ENCODE data around the gene SLC35G3.
A peak's percentile ranks its signal among the peaks of the same experiment; 100 is the strongest.
"Not testable (repeated sequence)": the region's sequence is repeated elsewhere in the genome, so short reads cannot be mapped to it uniquely, and the experiment has no call there.

The SLC35G3 gene

DNA sequence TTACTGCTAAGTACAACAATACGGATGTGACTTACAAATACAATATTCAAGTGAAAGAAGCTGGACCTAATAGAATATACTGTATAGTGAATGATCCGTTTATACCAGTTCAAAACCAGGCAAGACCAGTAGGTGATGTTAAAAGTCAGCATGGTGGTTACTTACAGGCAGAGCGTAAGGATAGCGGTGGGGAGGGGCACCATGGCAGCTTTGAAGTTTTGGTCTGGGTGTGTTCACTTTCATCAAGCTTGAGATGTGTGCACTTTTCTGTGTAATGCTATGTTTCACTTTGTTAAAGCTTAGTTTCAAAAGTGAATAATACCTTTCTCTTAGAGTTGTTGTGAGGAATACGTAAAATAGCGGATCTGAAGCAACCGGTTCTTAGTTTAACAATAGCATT is 16.5 kb upstream of the SLC35G3 start:
- DNase-seq (ENCODE audit: low read depth) = no peak
- no peak overlapping the region for H3K4me3 ChIP-seq (ENCODE audit: low read length)
- TF ChIP-seq, protein P1, sequence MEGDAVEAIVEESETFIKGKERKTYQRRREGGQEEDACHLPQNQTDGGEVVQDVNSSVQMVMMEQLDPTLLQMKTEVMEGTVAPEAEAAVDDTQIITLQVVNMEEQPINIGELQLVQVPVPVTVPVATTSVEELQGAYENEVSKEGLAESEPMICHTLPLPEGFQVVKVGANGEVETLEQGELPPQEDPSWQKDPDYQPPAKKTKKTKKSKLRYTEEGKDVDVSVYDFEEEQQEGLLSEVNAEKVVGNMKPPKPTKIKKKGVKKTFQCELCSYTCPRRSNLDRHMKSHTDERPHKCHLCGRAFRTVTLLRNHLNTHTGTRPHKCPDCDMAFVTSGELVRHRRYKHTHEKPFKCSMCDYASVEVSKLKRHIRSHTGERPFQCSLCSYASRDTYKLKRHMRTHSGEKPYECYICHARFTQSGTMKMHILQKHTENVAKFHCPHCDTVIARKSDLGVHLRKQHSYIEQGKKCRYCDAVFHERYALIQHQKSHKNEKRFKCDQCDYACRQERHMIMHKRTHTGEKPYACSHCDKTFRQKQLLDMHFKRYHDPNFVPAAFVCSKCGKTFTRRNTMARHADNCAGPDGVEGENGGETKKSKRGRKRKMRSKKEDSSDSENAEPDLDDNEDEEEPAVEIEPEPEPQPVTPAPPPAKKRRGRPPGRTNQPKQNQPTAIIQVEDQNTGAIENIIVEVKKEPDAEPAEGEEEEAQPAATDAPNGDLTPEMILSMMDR (conservative IDR thresholded peaks at IDR 0.05; ENCODE audit: low read length) = no peak

DNA sequence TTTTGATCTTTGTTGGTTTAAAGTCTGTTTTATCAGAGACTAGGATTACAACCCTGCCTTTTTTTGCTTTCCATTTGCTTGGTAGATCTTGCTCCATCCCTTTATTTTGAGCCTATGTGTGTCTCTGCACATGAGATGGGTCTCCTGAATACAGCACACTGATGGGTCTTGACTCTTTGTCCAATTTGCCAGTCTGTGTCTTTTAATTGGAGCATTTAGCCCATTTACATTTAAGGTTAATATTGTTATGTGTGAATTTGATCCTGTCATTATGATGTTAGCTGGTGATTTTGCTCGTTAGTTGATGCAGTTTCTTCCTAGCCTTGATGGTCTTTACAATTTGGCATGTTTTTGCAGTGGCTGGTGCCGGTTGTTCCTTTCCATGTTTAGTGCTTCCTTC is 8.4 kb upstream of the SLC35G3 start:
- not testable (repeated sequence) for H3K4me3 ChIP-seq (ENCODE audit: low read length); DNase-seq (ENCODE audit: low read depth)

DNA sequence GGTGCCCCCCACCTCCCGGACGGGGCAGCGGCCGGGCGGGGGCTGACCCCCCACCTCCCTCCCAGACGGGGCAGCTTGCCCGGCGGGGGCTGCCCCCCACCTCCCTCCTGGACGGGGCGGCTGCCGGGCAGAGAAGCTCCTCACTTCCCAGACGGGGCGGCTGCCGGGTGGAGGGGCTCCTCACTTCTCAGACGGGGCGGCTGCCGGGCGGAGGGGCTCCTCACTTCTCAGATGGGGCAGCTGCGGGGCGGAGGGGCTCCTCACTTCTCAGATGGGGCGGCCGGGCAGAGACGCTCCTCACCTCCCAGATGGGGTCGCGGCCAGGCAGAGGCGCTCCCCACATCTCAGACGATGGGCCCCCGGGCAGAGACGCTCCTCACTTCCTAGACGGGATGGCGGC is 869 bp upstream of the SLC35G3 start:
- not testable (repeated sequence) for H3K4me3 ChIP-seq (ENCODE audit: low read length); DNase-seq (ENCODE audit: low read depth)

- H3K4me3 ChIP-seq (ENCODE audit: low read length) = no peak overlapping the region
- TF ChIP-seq, protein P1 (conservative IDR thresholded peaks at IDR 0.05; ENCODE audit: low read length) = no peak
- DNase-seq (ENCODE audit: low read depth) = no peak
Observed at GRCh38 chr17:35192708-35193107, 1.5 kb downstream of the SLC35G3 start.

DNA sequence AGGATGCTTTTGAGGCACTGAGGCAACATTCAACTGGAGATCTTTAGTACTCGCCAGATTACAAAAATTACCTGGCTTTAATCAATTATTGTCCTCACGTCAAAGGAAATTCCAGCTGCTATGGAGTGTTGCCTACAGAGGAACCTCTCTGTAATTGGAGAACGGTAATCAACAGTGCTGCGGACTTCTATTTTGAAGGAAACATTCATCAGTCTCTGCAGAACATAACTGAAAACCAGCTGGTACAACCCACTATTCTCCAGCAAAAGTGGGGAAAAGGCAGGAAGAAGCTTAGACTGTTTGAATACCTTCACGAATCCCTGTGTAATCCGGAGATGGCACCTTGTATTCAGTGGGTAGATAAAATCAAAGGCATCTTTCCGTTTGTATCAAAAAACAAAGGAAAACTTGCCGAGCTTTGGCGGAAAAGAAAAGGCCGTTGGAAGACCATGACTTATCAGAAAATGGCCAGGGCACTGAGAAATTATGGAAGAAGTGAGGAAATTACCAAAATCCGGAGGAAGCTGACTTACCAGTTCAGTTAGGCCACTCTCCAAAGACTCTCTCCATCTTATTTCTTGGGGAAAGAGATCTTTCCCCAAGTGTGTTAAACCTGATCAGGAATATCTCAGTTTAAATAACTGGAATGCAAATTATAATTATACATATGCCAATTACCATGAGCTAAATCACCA is 3.0 kb downstream of the SLC35G3 start:
- TF ChIP-seq, protein P1 (conservative IDR thresholded peaks at IDR 0.05; ENCODE audit: low read length) = no peak
- H3K4me3 ChIP-seq (ENCODE audit: low read length) = no peak overlapping the region
- no peak for DNase-seq (ENCODE audit: low read depth)

GRCh38 chr17:35189291-35189690 is 4.9 kb downstream of the SLC35G3 start:
- no peak overlapping the region for H3K4me3 ChIP-seq (ENCODE audit: low read length)
- DNase-seq (ENCODE audit: low read depth) = peak; percentile 5
- TF ChIP-seq, protein P1 (conservative IDR thresholded peaks at IDR 0.05; ENCODE audit: low read length) = no peak

GRCh38 chr17:35188111-35188510 is 6.1 kb downstream of the SLC35G3 start:
- no peak overlapping the region for H3K4me3 ChIP-seq (ENCODE audit: low read length)
- no peak for DNase-seq (ENCODE audit: low read depth)
- TF ChIP-seq, protein P1 (conservative IDR thresholded peaks at IDR 0.05; ENCODE audit: low read length) = no peak

DNA sequence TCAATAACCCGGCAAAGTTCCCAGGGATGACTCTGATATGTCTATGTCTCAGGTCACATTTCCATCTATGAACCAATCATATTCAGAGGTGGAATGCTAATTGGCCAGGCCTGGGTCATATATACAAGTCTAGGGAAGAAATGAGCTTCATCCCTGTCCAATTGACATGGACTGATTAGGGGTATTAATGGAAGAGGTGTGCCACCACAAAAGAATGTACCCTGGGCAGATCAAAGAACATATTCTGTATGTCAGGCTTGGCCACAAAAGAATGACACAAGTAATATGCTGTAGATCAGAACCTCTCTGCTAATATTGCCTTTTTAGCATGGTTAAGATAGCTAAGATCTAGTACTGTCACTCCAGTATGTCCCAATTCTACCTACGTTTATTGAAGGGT is 6.7 kb downstream of the SLC35G3 start:
- TF ChIP-seq, protein P1 (conservative IDR thresholded peaks at IDR 0.05; ENCODE audit: low read length) = no peak
- no peak for DNase-seq (ENCODE audit: low read depth)
- H3K4me3 ChIP-seq (ENCODE audit: low read length) = no peak overlapping the region
